Duodenal mucosa (tissue), 2 donors: ENCODE results near the gene ZNF253.

Experiments used
- H3K27ac ChIP-seq: one replicate; pipeline ENCODE4 v1.7.0; 2013; ENCODE audit warnings: low read depth, low read length
- H3K27me3 ChIP-seq, 2 donors: one replicate each; pipeline ENCODE4 v1.7.0; 2013; ENCODE audit warnings: low read length in 2 of 2, control low read depth in 1 of 2; ENCODE audit not compliant: insufficient read depth in 2 of 2, control insufficient read depth in 1 of 2
- H3K36me3 ChIP-seq, 2 donors: one replicate each; pipeline ENCODE4 v1.7.0; 2013; ENCODE audit warnings: low read length in 2 of 2, control low read depth in 1 of 2; ENCODE audit not compliant: insufficient read depth in 2 of 2, control insufficient read depth in 1 of 2
- H3K4me1 ChIP-seq, 2 donors: one replicate each; pipeline ENCODE4 v1.7.0; 2013; ENCODE audit warnings: low read length in 2 of 2, control low read depth in 1 of 2; ENCODE audit not compliant: insufficient read depth in 2 of 2, control insufficient read depth in 1 of 2
- H3K4me3 ChIP-seq, 2 donors: one replicate each; pipeline ENCODE4 v1.7.0; 2013; ENCODE audit warnings: low read length in 2 of 2, low read depth in 1 of 2
- H3K9ac ChIP-seq, 2 donors: one replicate each; pipeline ENCODE4 v1.7.0; 2013; ENCODE audit warnings: low read length in 2 of 2, low read depth in 1 of 2
- H3K9me3 ChIP-seq, 2 donors: one replicate each; pipeline ENCODE4 v1.7.0; 2013; ENCODE audit warnings: low read length in 2 of 2, control low read depth in 1 of 2; ENCODE audit not compliant: control insufficient read depth in 1 of 2

The ZNF253 gene

DNA sequence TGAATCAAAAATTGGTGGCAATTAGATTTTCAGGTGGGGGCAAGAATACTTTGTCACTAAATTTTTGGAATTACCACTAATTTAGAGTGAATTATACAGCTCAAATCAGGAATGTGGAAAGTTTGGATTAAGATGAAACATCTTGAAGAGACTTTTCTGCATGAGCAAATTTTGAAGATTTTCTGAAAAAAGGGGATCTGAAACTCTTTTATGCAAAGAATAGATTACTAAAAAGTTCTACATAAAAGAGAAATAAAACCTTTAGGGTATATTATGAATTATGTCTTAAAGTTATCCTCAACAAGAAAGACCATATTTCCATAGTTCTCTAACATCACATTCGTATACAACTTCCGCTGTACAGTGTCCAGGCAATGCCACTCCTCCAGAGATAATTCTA, 71.7 kb downstream of the ZNF253 start:
- no peak overlapping the region for H3K4me3 ChIP-seq
- H3K9ac ChIP-seq = no peak overlapping the region
- H3K9me3 ChIP-seq = peaks cover 41 to 50% of the 10 kb centered on the region in 2 donors

DNA sequence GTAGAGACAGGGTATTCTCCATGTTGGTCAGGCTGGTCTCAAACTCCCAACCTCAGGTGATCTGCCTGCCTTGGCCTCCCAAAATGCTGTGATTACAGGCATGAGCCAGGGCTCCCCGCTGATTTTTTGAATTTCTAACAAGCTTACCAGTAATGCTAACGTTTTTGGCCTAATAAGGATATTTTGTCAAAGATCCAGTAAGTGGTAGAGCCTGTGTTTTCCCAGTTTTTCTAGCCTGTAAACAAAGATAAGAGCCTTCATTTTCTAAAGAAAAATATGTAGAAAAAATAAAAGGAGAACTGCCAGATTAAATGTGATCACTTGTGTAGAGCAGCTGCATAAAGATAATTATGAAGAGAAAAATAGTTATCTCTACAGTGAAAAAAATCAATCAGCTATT, 72.8 kb downstream of the ZNF253 start:
- no peaks in the 10 kb centered on the region for H3K27me3 ChIP-seq
- no peak overlapping the region for H3K27ac ChIP-seq
- H3K9me3 ChIP-seq = peaks cover 33 to 46% of the 10 kb centered on the region in 2 donors
- no peaks in the 10 kb centered on the region for H3K4me1 ChIP-seq
- H3K4me3 ChIP-seq = no peak overlapping the region
- no peak overlapping the region for H3K9ac ChIP-seq
- no peaks in the 10 kb centered on the region for H3K36me3 ChIP-seq

More for the DNA sequence above, 71.7 kb downstream of the ZNF253 start:
- no peaks in the 10 kb centered on the region for H3K36me3 ChIP-seq
- H3K27me3 ChIP-seq = no peaks in the 10 kb centered on the region
- no peaks in the 10 kb centered on the region for H3K4me1 ChIP-seq
- no peak overlapping the region for H3K27ac ChIP-seq

DNA sequence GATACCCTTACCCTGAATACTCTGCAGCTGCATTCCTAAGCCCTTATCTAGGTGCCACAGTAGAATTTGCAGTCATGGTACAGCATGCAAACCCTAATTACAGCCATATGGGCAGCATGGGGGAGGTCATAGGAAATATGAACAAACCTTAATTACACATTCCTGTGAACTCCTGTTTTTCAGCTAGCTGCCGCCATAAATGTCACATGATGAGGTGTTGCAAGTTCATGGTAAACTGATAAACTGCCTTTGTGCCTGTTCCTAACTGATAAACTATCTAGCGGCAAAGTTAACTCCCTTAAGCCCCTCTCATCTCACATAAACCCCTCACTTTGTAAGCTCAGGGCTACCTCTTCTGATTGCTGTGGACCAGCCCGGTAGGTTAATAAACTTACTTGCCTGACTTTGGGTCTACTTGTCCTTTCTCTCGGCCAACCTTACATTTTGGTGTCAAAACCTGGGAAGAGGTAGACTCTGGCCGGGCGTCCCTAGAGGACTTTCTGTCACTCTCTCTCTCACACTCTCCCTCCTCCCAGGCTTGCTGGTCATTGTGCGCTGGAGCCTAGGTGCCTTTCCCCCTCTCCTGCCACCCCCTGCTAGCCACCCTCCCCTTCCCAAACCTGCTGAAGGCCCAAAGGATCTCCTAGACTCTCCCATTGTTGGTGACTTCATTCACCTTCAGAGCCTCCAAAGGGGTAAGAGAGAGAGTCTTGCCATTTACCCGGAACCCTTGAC, 78.3 kb downstream of the ZNF253 start:
- H3K4me3 ChIP-seq = no peak overlapping the region
- no peaks in the 10 kb centered on the region for H3K4me1 ChIP-seq
- H3K9ac ChIP-seq = no peak overlapping the region
- no peak overlapping the region for H3K27ac ChIP-seq
- H3K36me3 ChIP-seq = no peaks in the 10 kb centered on the region
- peaks cover 6 to 16% of the 10 kb centered on the region in 2 donors for H3K9me3 ChIP-seq
- H3K27me3 ChIP-seq = no peaks in the 10 kb centered on the region
